SK-N-SH (cell line): ENCODE results near the gene KREMEN2. TPM values are rescaled to one million over a fixed set of nuclear protein-coding genes. Genes with fewer than 3 reads are reported as not detected.

ENCODE experiments used
- CTCF ChIA-PET: fragments of 300-600, 350-600 bp; formaldehyde crosslinking; extraction: SDS; loops from one replicate; lab custom pipeline; 2021; lab: Yijun Ruan, JAX
- POLR2A ChIA-PET: fragments of 350-600 bp; sonication (Branson Sonifier 250); formaldehyde crosslinking; extraction: SDS; loops from one replicate; lab custom pipeline; 2020; ENCODE audit warnings: antibody characterized with exemption, inconsistent platforms; lab: Yijun Ruan, JAX
- DNase-seq: peaks from one replicate; pipeline ENCODE4 v3.0.0; 2012
- H2AFZ ChIP-seq: fragments of 200-600 bp; sonication (generic); 2 replicates; pipeline ENCODE4 v1.8.1; 2016; ENCODE audit warnings: antibody characterized with exemption, mild to moderate bottlenecking, low read depth
- H3F3A ChIP-seq: fragments of 200-600 bp; sonication (generic); replicated peaks from 2 replicates; pipeline ENCODE3; 2016; ENCODE audit warnings: antibody characterized with exemption, mild to moderate bottlenecking; ENCODE audit not compliant: insufficient read depth
- H3K27ac ChIP-seq, 2 experiments: fragments of 200-500 bp in 1 of 2; fragments of 200-600 bp in 1 of 2; sonication (Bioruptor generic) in 1 of 2; sonication (generic), shearing (Covaris generic) in 1 of 2; 2 replicates each; pipeline versions ENCODE4 v1.5.1 to v1.6.1; 2014 to 2016; ENCODE audit warnings: low read depth in 2 of 2, inconsistent platforms in 1 of 2, low read length in 1 of 2, mild to moderate bottlenecking in 1 of 2, mixed read lengths in 1 of 2
- H3K27me3 ChIP-seq: fragments of 200-600 bp; sonication (generic), shearing (Covaris generic); 2 replicates; pipeline ENCODE4 v1.6.1; 2016; ENCODE audit warnings: mixed run types; ENCODE audit not compliant: insufficient read depth
- H3K36me3 ChIP-seq, 2 experiments: fragments of 200-500 bp in 1 of 2; fragments of 200-600 bp in 1 of 2; sonication (Bioruptor generic) in 1 of 2; sonication (generic) in 1 of 2; replicated peaks in 1 of 2; 2 replicates each; pipeline versions ENCODE3 to v1.5.1; 2014 to 2016; ENCODE audit warnings: low read length in 1 of 2, mild to moderate bottlenecking in 1 of 2; ENCODE audit not compliant: insufficient read depth in 2 of 2, control insufficient read depth in 1 of 2
- H3K4me1 ChIP-seq, 2 experiments: fragments of 200-500 bp in 1 of 2; fragments of 200-600 bp in 1 of 2; sonication (Bioruptor generic) in 1 of 2; sonication (generic), shearing (Covaris generic) in 1 of 2; 2 replicates each; pipeline versions ENCODE4 v1.5.1 to v1.6.1; 2014 to 2016; ENCODE audit warnings: low read depth in 1 of 2, low read length in 1 of 2, mixed run types in 1 of 2; ENCODE audit not compliant: insufficient read depth in 2 of 2, control insufficient read depth in 1 of 2
- H3K4me2 ChIP-seq: fragments of 200-600 bp; sonication (generic), shearing (Covaris generic); 2 replicates; pipeline ENCODE4 v1.6.1; 2017; ENCODE audit warnings: mixed run types
- H3K4me3 ChIP-seq, 2 experiments: fragments of 200-500 bp in 1 of 2; fragments of 200-600 bp in 1 of 2; sonication (Bioruptor generic) in 1 of 2; sonication (generic), shearing (Covaris generic) in 1 of 2; 2 replicates each; pipeline versions ENCODE4 v1.5.1 to v1.8.1; 2014 to 2016; ENCODE audit warnings: low read depth in 2 of 2, inconsistent platforms in 1 of 2, low read length in 1 of 2, mild to moderate bottlenecking in 1 of 2, mixed read lengths in 1 of 2, moderate library complexity in 1 of 2
- H3K79me2 ChIP-seq: fragments of 200-600 bp; sonication (generic); 2 replicates; pipeline ENCODE4 v1.8.1; 2017; ENCODE audit warnings: mild to moderate bottlenecking; ENCODE audit not compliant: insufficient read depth
- H3K9ac ChIP-seq: fragments of 200-600 bp; sonication (generic); 2 replicates; pipeline ENCODE4 v1.6.1; 2017; ENCODE audit warnings: mixed run types
- H3K9me2 ChIP-seq: fragments of 200-600 bp; sonication (generic); 2 replicates; pipeline ENCODE4 v1.6.1; 2017; ENCODE audit warnings: mixed run types
- H3K9me3 ChIP-seq: fragments of 200-600 bp; sonication (generic); 2 replicates; pipeline ENCODE4 v1.6.1; 2017; ENCODE audit warnings: mixed run types, mild to moderate bottlenecking, moderate library complexity
- H4K20me1 ChIP-seq: fragments of 200-600 bp; sonication (generic); 2 replicates; pipeline ENCODE4 v1.6.1; 2017; ENCODE audit warnings: mild to moderate bottlenecking, mixed run types; ENCODE audit not compliant: insufficient read depth
- ELF1 ChIP-seq: IDR thresholded peaks from 2 replicates; pipeline ENCODE4 v1.4.0; 2012
- IRF3 ChIP-seq: fragments of 150-350 bp; IDR thresholded peaks from 2 replicates; pipeline ENCODE4 v1.6.1; 2016; ENCODE audit warnings: mild to moderate bottlenecking, low read depth, low read length
- JUND ChIP-seq: IDR thresholded peaks from 2 replicates; pipeline ENCODE4 v1.4.0; 2012
- PBX3 ChIP-seq: IDR thresholded peaks from 2 replicates; pipeline ENCODE4; 2012
- RCOR1 ChIP-seq: fragments of 150-350 bp; IDR thresholded peaks from 2 replicates; pipeline ENCODE4 v1.6.1; 2017; ENCODE audit warnings: antibody characterized with exemption, low read length
- REST ChIP-seq: IDR thresholded peaks from 2 replicates; pipeline ENCODE4 v1.6.1; 2012; ENCODE audit warnings: mild to moderate bottlenecking, low read depth, low read length, moderate library complexity
- WGBS: methylation state at CpG from one replicate; pipeline ENCODE4 v1.1.6; 2017; ENCODE audit warnings: low lambda C conversion rate; 5-methylcytosine and 5-hydroxymethylcytosine counted together
- polyA plus RNA-seq, 3 experiments: library from polyadenylated mRNA; depleted of rRNA; stranded (reverse); fragments of >200 nt; gene quantifications; 2 replicates each; pipeline ENCODE4 v1.2.3, GENCODE V29; 2012

The KREMEN2 gene
- polyA plus RNA-seq, 1 of the 3 experiments (the other 2 are of a cell fraction), result 0.77 TPM

- H3F3A ChIP-seq, result peaks cover 5% of the 10 kb centered on the region
- no peak overlapping the region for H3K4me2 ChIP-seq
- H3K9me2 ChIP-seq, result no peaks in the 10 kb centered on the region
These were observed 1.6 kb upstream of the KREMEN2 start for GRCh38 chr16:2962334-2963073.

More at GRCh38 chr16:2962334-2963073, 1.6 kb upstream of the KREMEN2 start:
- no peaks in the 10 kb centered on the region for H3K36me3 ChIP-seq
- TF ChIP-seq PBX3, result no peak
- no peak for TF ChIP-seq IRF3
- TF ChIP-seq ELF1, result no peak
- TF ChIP-seq REST, result no peak
- no peak for TF ChIP-seq JUND
- TF ChIP-seq RCOR1, result no peak
- H3K4me1 ChIP-seq, result peaks cover 0 to 14% of the 10 kb centered on the region in 2 experiments; a peak in 1 of 4 replicates
- no peak overlapping the region for H3K9ac ChIP-seq
- POLR2A ChIA-PET, result no interaction called here
- WGBS, result 48% methylated on average over 20 of the region's 28 CpGs
- H3K27me3 ChIP-seq, result peaks cover 28% of the 10 kb centered on the region
- no peak overlapping the region for H3K4me3 ChIP-seq
- no peaks in the 10 kb centered on the region for H3K9me3 ChIP-seq
- H2AFZ ChIP-seq, result no peak overlapping the region
- H3K79me2 ChIP-seq, result no peaks in the 10 kb centered on the region
- H4K20me1 ChIP-seq, result no peaks in the 10 kb centered on the region; the same call in 1 of the 2 replicates
- H3K27ac ChIP-seq, result no peak overlapping the region
- CTCF ChIA-PET, result interaction anchor here (0.7 to 3.6 kb wide), 28 partner anchors 8 to 124 kb away, joined by 3 to 25 read pairs (median 4); partner anchors contain the start of genes FLYWCH2 and PKMYT1
- DNase-seq, result no peak
